Measurements from ENCODE around the gene WRNIP1.

- no peak for TF ChIP-seq CTCF (IDR thresholded peaks at IDR 0.05)
- no peak for TF ChIP-seq POLR2A (IDR thresholded peaks at IDR 0.05)
These were observed 52.8 kb downstream of the WRNIP1 start for GRCh38 chr6:2817903-2818443.
